T-helper 1 cell (primary cell): ENCODE measurements around the gene PLGLB2.
"Not testable (repeated sequence)": the region's sequence is repeated elsewhere in the genome, so short reads cannot be mapped to it uniquely, and the experiment has no call there.

Experiments used
- DNase-seq, 5 donors: peaks; one replicate each; pipeline ENCODE4 v3.0.0-alpha.2; 2012 to 2020
- total RNA-seq, 4 donors: gene quantifications; one replicate each; lab custom pipeline; 2026; lab: John Stamatoyannopoulos, UW

The PLGLB2 gene
- total RNA-seq, result 0 to 0.61 (median 0.13) reads per million in 4 donors

DNA sequence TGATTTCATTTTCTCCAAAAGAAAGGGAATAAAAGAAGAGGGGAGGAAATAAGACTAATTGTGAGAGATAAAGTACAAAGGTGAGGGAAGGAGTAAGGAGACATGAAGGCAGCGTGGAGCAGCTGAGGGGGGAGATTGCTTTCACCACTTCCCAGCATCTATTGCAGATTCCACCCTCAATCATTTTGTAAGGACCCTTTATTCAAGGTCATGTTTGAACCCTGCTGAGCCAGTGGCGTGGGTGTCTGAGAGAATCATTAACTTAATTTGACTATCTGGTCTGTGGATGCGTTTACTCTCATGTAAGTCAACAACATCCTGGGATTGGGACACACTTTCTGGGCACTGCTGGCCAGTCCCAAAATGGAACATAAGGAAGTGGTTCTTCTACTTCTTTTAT is at the start of gene PLGLB2:
Gene PLGLB2 (plus strand): TSS at position 297 of the 400 bp plus-strand sequence. CDS start 67 bp downstream, at position 364.
- not testable (repeated sequence) for DNase-seq

DNA sequence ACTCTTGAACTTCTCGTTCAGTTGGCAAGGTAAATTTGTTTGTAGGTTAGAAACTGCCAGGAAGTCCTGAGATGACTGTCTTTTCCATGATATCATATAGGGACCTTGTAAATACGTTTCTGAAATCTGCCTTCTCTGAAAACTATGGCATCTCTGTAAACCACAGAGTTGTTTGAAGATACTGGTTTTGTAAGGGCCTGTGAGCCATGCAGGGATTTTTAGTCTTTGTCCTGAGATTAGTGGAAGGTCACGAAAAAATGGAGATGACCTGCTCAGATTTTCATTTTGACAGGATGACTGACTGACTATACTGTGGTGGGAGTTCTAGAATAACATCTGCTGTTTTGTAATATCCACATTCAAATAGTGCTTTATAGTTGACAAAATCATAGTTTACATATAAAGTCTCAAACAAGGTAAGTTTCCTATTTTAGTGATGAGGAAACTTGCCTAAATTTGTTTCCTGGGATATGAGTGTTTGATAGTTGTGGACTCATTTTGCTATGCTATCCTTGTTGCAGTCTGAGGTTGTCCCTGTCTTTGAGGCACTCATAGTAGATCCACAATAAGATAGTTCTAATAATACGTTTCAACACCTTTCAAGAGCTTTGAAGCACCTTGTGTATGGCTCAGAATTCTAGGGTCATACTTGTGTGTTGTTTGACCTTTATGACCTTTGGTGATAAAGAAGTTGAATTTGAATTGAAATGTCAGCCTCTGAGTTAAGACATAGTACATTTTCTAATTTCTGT is 43.1 kb upstream of the PLGLB2 start:
- peak in 1 of 5 donors; percentile 42 for DNase-seq

DNA sequence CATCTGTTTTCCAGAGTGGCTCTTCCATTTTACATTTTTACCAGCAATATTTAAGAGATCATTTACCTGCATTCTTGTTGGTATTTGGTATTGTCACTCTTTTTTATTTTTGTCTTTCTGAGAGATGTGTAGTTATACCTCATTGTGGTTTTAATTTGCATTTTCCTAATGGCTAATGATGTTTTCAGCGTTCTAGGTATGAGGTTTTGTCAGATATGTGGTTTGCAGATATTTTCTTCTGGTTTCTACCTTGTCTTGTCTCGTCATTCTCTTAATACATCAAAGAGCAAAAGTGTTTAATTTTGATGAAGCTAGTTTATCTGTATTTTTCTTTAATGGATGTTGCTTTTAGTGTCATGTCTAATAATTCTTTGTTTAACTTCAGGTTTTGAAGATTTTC is 39.5 kb upstream of the PLGLB2 start:
- not testable (repeated sequence) for DNase-seq

DNA sequence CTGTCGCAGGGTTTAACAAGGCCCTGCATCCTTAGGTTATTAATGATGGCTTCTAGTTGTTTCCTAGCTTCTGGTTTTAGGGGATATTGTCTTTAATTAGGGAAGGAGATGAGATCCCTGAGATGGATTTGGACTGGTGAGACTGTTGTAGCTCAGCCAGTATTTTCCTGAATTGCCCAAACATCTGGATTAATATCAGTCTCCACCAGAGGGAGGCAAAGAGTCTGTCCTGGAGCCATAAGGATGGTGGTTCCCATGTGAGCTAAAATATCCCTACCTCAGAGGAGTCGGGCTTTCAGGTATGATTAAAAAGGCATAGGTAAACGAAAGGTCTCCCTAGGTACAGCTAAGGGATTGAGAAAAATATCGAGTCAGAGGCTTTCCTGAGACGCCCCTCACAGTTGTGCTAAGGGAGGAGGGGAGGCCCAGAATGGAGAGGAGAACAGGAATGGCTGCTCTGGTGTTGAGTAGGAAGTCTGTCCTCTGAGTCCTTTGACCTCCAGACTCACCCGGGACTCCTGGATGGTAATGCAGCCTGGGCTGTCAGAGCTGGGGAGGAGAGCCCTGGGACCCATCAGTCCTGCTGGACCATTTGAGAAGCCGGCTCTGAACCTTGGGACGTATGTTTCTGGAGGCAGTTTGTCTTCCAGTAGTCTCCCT is 19.8 kb upstream of the PLGLB2 start:
- DNase-seq, result not testable (repeated sequence)

DNA sequence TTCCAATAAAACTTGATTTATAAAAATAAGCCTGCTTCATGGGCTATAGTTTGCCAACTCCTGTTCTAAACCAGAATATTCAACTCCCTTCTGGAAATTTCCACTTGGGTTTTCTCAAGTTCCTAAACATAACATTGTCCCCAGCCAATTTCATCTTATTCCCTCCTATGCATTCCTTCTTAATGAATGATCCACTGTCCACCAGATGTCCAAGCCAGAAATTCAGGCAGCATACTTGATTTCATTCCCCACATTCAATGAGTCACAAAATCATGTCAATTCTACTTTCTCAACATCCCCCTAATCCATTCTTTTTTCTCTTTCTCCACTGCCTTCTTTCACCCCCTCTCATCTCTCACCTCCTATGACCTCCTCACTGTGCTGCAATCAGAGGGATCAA is 7.0 kb upstream of the PLGLB2 start:
- not testable (repeated sequence) for DNase-seq

DNA sequence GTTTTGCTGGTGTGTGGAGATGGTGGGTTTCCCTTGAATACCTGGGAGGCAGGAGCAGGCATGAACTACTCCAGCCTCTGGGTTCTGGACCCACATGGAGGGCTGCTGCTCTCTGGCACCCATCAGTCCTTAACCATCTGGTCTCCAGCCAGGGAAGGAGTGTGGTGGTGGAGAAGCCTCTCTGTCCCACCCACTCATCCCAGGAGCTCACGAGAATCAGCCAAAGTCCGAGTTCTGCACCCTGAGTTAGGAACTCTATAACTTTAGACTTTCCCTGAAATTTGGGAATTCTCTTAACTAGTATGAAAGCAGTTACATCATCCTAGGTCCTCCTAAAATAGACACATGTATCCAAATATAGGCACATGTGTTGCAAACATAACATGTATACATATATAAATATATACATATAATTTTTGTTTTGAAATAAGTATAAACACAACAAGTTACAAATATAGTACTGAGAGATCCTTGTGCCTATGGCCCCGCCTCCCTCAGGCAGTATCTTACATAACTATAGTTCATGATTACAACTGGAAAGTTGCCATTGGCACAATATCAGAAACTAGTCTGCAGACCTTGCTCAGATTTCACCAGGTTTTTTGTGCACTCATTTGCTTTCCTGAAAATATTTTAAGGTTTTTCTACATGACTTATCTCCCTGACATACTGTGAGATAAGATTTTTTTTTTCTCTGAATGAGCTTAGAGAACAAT is 5.3 kb upstream of the PLGLB2 start:
- DNase-seq, result not testable (repeated sequence)

DNA sequence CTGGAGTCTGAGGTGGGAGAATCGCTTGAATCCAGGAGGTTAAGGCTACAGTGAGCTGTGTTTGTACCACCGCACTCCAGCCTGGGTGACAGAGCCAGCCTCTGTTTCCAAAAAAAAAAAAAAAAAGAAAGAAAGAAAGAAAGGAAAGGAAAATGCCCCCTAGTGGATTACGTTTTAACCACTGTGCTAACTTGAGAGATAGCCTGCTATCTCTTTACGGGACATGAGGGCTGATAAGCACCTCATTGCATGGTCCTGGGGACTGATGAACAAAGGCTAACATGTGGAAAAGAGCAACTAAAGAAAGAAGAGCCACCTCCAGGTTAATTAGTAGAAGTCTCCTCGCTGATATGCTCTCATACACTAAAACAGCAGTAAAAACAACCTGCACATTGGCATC is 4.2 kb upstream of the PLGLB2 start:
- not testable (repeated sequence) for DNase-seq

DNA sequence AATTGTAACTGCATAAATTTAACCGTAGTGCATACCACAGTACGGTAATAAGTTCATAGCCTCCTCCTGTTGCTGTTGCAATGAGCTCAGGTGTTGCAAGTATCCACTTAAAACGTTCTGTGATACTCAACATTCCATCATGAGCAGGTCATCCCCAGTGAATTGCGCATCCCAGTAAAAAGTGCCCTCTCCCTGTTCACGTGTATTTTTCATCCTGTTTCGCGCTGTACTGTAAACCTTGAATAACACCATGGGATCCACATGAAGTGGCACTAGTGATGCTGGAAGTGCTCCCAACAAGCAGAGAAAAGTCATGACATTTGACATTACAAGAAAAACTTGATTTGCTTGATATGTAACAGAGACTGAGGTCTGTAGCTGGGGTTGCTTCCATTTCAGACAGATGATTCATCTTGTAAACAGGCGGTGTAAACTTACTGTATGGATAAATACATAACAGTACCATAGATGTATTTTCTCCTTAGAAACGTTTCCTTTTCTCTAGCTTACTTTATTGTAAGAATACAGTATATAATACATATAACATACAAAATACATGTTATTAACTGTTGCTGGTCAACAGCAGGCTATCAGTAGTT is 2.4 kb upstream of the PLGLB2 start:
- DNase-seq, result not testable (repeated sequence)

DNA sequence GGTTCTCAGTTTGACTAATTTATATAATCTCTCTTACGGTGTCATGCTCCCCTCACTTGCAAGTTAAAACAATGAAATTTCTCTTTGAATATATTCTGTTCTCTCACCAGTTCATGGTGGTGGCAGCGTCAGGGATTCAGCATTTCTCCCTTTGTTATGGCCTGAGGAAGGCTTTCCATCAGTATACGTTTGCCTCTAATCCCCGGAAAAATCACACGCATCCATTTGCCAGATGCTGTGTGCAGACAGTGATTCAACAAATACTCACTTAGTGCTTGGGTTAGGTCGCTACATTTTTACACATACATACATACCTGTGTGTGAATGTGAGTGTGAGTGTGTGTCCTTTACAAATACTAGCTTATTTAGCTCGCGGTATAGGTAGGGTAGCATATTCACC is 637 bp downstream of the PLGLB2 start:
- DNase-seq, result not testable (repeated sequence)

DNA sequence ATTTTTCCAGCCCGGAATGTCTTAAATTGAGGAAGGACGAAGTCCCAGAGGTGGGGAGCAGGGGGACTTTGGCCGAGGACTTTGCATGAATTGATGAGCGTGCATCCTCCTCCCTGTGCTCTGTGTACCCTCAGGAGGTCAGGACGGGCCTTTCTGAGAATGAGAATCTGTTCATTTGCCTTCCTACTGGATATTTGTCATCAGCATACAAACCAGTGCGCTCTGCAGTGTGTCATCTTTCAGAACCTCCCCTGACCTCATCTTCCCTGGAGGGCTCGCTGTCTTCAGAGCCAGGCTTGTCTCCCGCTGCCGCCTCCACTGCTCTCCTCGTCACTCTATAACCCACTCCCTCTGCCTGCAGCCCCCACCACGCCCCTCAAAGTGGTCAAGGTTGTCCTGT is 2.7 kb downstream of the PLGLB2 start:
- DNase-seq, result not testable (repeated sequence)

DNA sequence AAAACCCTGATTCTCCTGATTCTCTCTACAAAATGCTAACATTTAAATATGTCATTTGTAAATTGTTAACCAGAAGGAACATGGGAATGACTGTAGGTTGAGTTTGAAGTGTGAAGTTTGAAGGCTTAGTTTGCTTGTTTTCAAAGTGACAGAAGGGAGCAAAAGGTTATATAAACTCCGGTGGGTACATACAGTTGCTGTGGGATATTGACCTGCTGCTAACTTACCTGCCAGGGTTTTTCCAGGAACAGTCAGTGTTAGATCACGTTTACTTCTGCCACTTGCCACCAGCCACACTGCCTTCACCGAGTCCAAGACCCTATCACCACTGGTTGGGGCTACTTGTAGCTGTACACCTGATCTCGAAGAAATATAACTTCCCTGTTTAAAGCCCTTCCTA is 6.9 kb downstream of the PLGLB2 start:
- DNase-seq, result not testable (repeated sequence)
